HCT116 (cell line): ENCODE results near the gene KCNJ1. TPM values are rescaled to one million over a fixed set of nuclear protein-coding genes. Genes with fewer than 3 reads are reported as not detected.

Experiments used
- ATAC-seq: fragments of 200-7000 bp; cut with Tn5 transposase; 2 replicates; pipeline ENCODE4 v1.9.1; 2020; ENCODE audit warnings: mild to moderate bottlenecking, moderate library complexity
- BruUV-seq: library from RNA; stranded (reverse); fragments of 400-500 nt; replicated peaks from 2 replicates; lab custom pipeline; 2021; lab: Mats Ljungman, UMichigan
- CTCF ChIA-PET: fragments of 300-600 bp; sonication (Branson Sonifier 250); formaldehyde crosslinking; loops from one replicate; lab custom pipeline; 2021; ENCODE audit warnings: antibody characterized with exemption; lab: Charles Lee
- POLR2A ChIA-PET: fragments of 300-600, 350-600 bp; sonication (Branson Sonifier 250); formaldehyde crosslinking; loops from one replicate; lab custom pipeline; 2021; ENCODE audit warnings: antibody characterized with exemption; lab: Charles Lee
- RAD21 ChIA-PET, 2 experiments: fragments of 300-600 bp; sonication (Branson Sonifier 250); formaldehyde crosslinking; loops; one replicate each; lab custom pipeline; 2023; ENCODE audit warnings: low total read pairs in 2 of 2; ENCODE audit not compliant: uncharacterized antibody in 2 of 2, unreplicated experiment in 2 of 2, low non-redundant PET in 1 of 2; lab: Charles Lee
- DNase-seq: peaks from one replicate; pipeline ENCODE4 v3.0.0-alpha.2; 2010; ENCODE audit warnings: low read depth, low spot score
- H2AFZ ChIP-seq: fragments of 200-600 bp; shearing (Covaris generic), sonication (generic); 2 replicates; pipeline ENCODE4 v1.6.1; 2017; ENCODE audit warnings: low read depth, mixed run types, mixed read lengths, antibody characterized with exemption, low read length; ENCODE audit not compliant: poor library complexity, severe bottlenecking
- H3K27ac ChIP-seq: 2 replicates; pipeline ENCODE4 v1.5.1; 2012; ENCODE audit warnings: low read depth, low read length
- H3K27me3 ChIP-seq: fragments of 200-600 bp; sonication (generic); 2 replicates; pipeline ENCODE4 v1.6.1; 2016; ENCODE audit warnings: mixed run types, low read length, mixed read lengths; ENCODE audit not compliant: insufficient read depth
- H3K36me3 ChIP-seq, 2 experiments: fragments of 200-500 bp in 1 of 2; fragments of 200-600 bp in 1 of 2; sonication (Bioruptor generic) in 1 of 2; sonication (generic) in 1 of 2; 2 replicates each; pipeline versions ENCODE4 v1.5.1 to v1.6.1; 2014 to 2016; ENCODE audit warnings: low read length in 2 of 2, inconsistent platforms in 1 of 2, mixed read lengths in 1 of 2, mixed run types in 1 of 2; ENCODE audit not compliant: insufficient read depth in 2 of 2, control insufficient read depth in 1 of 2
- H3K4me1 ChIP-seq, 2 experiments: fragments of 200-600 bp in 1 of 2; sonication (generic) in 1 of 2; 2 replicates each; pipeline versions ENCODE4 v1.5.1 to v1.6.1; 2012 to 2017; ENCODE audit warnings: low read length in 2 of 2, inconsistent platforms in 1 of 2, mild to moderate bottlenecking in 1 of 2, mixed read lengths in 1 of 2, mixed run types in 1 of 2, moderate library complexity in 1 of 2; ENCODE audit not compliant: insufficient read depth in 2 of 2, control insufficient read depth in 1 of 2
- H3K4me2 ChIP-seq: fragments of 200-600 bp; sonication (generic); 2 replicates; pipeline ENCODE4 v1.6.1; 2017; ENCODE audit warnings: mixed run types, low read length, mixed read lengths
- H3K4me3 ChIP-seq, 2 experiments: fragments of 200-600 bp in 1 of 2; sonication (generic) in 1 of 2; replicated peaks in 1 of 2; 2 replicates each; pipeline ENCODE4 v1.5.1; 2011 to 2016; ENCODE audit warnings: low read length in 2 of 2, control low read depth in 1 of 2, low read depth in 1 of 2, mild to moderate bottlenecking in 1 of 2, mixed read lengths in 1 of 2, mixed run types in 1 of 2
- H3K79me2 ChIP-seq: fragments of 200-600 bp; sonication (generic); 2 replicates; pipeline ENCODE4 v1.6.1; 2017; ENCODE audit warnings: mild to moderate bottlenecking, mixed run types, low read length, moderate library complexity, mixed read lengths; ENCODE audit not compliant: insufficient read depth
- H3K9ac ChIP-seq: fragments of 200-600 bp; sonication (generic); 2 replicates; pipeline ENCODE4 v1.6.1; 2016; ENCODE audit warnings: low read length, mixed read lengths
- H3K9me2 ChIP-seq: fragments of 200-600 bp; sonication (generic), shearing (Covaris generic); 2 replicates; pipeline ENCODE4 v1.6.1; 2017; ENCODE audit warnings: mixed run types, mild to moderate bottlenecking, moderate library complexity; ENCODE audit not compliant: insufficient read depth
- H3K9me3 ChIP-seq, 2 experiments: fragments of 200-500 bp in 1 of 2; fragments of 200-600 bp in 1 of 2; sonication (Bioruptor generic) in 1 of 2; sonication (generic) in 1 of 2; 2 replicates each; pipeline ENCODE4 v1.6.1; 2014 to 2017; ENCODE audit warnings: low read length in 2 of 2, mixed read lengths in 2 of 2, inconsistent platforms in 1 of 2, low read depth in 1 of 2, mild to moderate bottlenecking in 1 of 2, mixed run types in 1 of 2, moderate library complexity in 1 of 2; ENCODE audit not compliant: control insufficient read depth in 1 of 2, insufficient read depth in 1 of 2
- H4K20me1 ChIP-seq: fragments of 200-600 bp; sonication (generic), shearing (Covaris generic); 2 replicates; pipeline ENCODE4 v1.6.1; 2017; ENCODE audit warnings: mixed run types, mild to moderate bottlenecking, moderate library complexity; ENCODE audit not compliant: insufficient read depth
- CBX3 ChIP-seq: IDR thresholded peaks from 2 replicates; pipeline ENCODE4 v1.6.1; 2012; ENCODE audit warnings: low read depth
- CEBPB ChIP-seq: IDR thresholded peaks from 2 replicates; pipeline ENCODE4 v1.6.1; 2012; ENCODE audit warnings: low read depth
- EGR1 ChIP-seq: IDR thresholded peaks from 2 replicates; pipeline ENCODE4 v1.6.1; 2012; ENCODE audit warnings: low read depth
- ELF1 ChIP-seq: IDR thresholded peaks from 2 replicates; pipeline ENCODE4 v1.6.1; 2012; ENCODE audit warnings: low read depth, borderline replicate concordance
- EZH2 ChIP-seq: fragments of 200-600 bp; sonication (generic); IDR thresholded peaks from 2 replicates; pipeline ENCODE4 v1.6.1; 2017; ENCODE audit warnings: antibody characterized with exemption, mixed run types
- EZH2phosphoT487 ChIP-seq: fragments of 200-600 bp; IDR thresholded peaks from 2 replicates; pipeline ENCODE4 v1.6.1; 2018; ENCODE audit warnings: antibody characterized with exemption, borderline replicate concordance
- FOSL1 ChIP-seq: IDR thresholded peaks from 2 replicates; pipeline ENCODE4 v1.6.1; 2012; ENCODE audit warnings: low read depth
- JUND ChIP-seq: IDR thresholded peaks from 2 replicates; pipeline ENCODE4 v1.6.1; 2012
- MAX ChIP-seq: IDR thresholded peaks from 2 replicates; pipeline ENCODE4 v1.6.1; 2012
- POLR2A ChIP-seq: IDR thresholded peaks from 2 replicates; pipeline ENCODE4 v1.7.0; 2011; ENCODE audit warnings: borderline replicate concordance; ENCODE audit not compliant: insufficient read depth, insufficient read length; ENCODE audit errors: extremely low read depth
- POLR2AphosphoS5 ChIP-seq: IDR thresholded peaks from 2 replicates; pipeline ENCODE4 v1.6.1; 2011; ENCODE audit warnings: mild to moderate bottlenecking, low read depth, low read length, moderate library complexity
- SIN3A ChIP-seq: IDR thresholded peaks from 2 replicates; pipeline ENCODE4 v1.6.1; 2012; ENCODE audit warnings: low read depth
- SP1 ChIP-seq: IDR thresholded peaks from 2 replicates; pipeline ENCODE4 v1.6.1; 2012; ENCODE audit warnings: low read depth
- SRF ChIP-seq: IDR thresholded peaks from 2 replicates; pipeline ENCODE4 v1.6.1; 2012; ENCODE audit warnings: low read depth
- TCF7L2 ChIP-seq: IDR thresholded peaks from 2 replicates; pipeline ENCODE4 v1.7.0; 2011; ENCODE audit warnings: borderline replicate concordance, inconsistent platforms; ENCODE audit not compliant: insufficient read depth, insufficient read length; ENCODE audit errors: extremely low read depth
- ZBTB33 ChIP-seq: IDR thresholded peaks from 2 replicates; pipeline ENCODE4 v1.6.1; 2011; ENCODE audit warnings: mild to moderate bottlenecking, low read length, moderate library complexity; ENCODE audit not compliant: insufficient replicate concordance; ENCODE audit errors: extremely low read depth
- ZFX ChIP-seq: fragments of 450-650 bp; IDR thresholded peaks from 2 replicates; pipeline ENCODE4 v1.6.1; 2017
- ZNF274 ChIP-seq: fragments of 200-500 bp; sonication (Bioruptor generic); IDR thresholded peaks from 2 replicates; pipeline ENCODE4 v1.6.1; 2014; ENCODE audit warnings: mild to moderate bottlenecking, low read depth, low read length, inconsistent platforms
- intact Hi-C: fragments of 100-400 bp; cut with micrococcal nuclease; formaldehyde crosslinking; loops from 2 replicates; pipeline ENCODE4 v1.10.0; 2022
- total RNA-seq: library from RNA; stranded (reverse); gene quantifications from one replicate; pipeline ENCODE4 v1.2.1, GENCODE V29; 2021; ENCODE audit not compliant: unreplicated experiment
- TF ChIP-seq, protein P1 (sequence below), 3 experiments: fragments of 200-600 bp in 1 of 3; sonication (generic) in 1 of 3; IDR thresholded peaks in 2 of 3; conservative IDR thresholded peaks in 1 of 3; 2 replicates each; pipeline ENCODE4 v1.5.1; 2012 to 2017; ENCODE audit warnings: low read depth in 2 of 3, low read length in 2 of 3, antibody characterized with exemption in 1 of 3, borderline replicate concordance in 1 of 3, control low read depth in 1 of 3, mild to moderate bottlenecking in 1 of 3, mixed read lengths in 1 of 3, mixed run types in 1 of 3, moderate library complexity in 1 of 3; ENCODE audit not compliant: insufficient read depth in 1 of 3
- TF ChIP-seq, protein P2 (sequence below): IDR thresholded peaks from 2 replicates; pipeline ENCODE4 v1.6.1; 2012; ENCODE audit warnings: low read depth
- TF ChIP-seq, protein P3 (sequence below): IDR thresholded peaks from 2 replicates; pipeline ENCODE4 v1.6.1; 2012

The KCNJ1 gene
- total RNA-seq, 1 experiment from 2014 or later, result 0.15 TPM

- DNase-seq, result peak; percentile 49
- CTCF ChIA-PET, result interaction anchor here (1.2 kb wide), 2 partner anchors 18 to 22 kb away, joined by 4 read pairs; no protein-coding TSS in a partner anchor
- H4K20me1 ChIP-seq, result no peaks in the 10 kb centered on the region
- TF ChIP-seq POLR2AphosphoS5, result no peak
- no peak for TF ChIP-seq ZNF274
- TF ChIP-seq TCF7L2, result no peak
- TF ChIP-seq POLR2A, result no peak
- no peak for TF ChIP-seq EGR1
- TF ChIP-seq, protein P1, sequence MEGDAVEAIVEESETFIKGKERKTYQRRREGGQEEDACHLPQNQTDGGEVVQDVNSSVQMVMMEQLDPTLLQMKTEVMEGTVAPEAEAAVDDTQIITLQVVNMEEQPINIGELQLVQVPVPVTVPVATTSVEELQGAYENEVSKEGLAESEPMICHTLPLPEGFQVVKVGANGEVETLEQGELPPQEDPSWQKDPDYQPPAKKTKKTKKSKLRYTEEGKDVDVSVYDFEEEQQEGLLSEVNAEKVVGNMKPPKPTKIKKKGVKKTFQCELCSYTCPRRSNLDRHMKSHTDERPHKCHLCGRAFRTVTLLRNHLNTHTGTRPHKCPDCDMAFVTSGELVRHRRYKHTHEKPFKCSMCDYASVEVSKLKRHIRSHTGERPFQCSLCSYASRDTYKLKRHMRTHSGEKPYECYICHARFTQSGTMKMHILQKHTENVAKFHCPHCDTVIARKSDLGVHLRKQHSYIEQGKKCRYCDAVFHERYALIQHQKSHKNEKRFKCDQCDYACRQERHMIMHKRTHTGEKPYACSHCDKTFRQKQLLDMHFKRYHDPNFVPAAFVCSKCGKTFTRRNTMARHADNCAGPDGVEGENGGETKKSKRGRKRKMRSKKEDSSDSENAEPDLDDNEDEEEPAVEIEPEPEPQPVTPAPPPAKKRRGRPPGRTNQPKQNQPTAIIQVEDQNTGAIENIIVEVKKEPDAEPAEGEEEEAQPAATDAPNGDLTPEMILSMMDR (IDR thresholded peaks at IDR 0.05 in 2 of 3, conservative IDR thresholded peaks at IDR 0.05 in 1 of 3; ENCODE audit: borderline replicate concordance in 1 of 3, insufficient read depth in 1 of 3, low read depth in 2 of 3, low read length in 2 of 3), result peak; percentile 67 to 98 (median 97)
- TF ChIP-seq ZFX, result no peak
- TF ChIP-seq, protein P2, sequence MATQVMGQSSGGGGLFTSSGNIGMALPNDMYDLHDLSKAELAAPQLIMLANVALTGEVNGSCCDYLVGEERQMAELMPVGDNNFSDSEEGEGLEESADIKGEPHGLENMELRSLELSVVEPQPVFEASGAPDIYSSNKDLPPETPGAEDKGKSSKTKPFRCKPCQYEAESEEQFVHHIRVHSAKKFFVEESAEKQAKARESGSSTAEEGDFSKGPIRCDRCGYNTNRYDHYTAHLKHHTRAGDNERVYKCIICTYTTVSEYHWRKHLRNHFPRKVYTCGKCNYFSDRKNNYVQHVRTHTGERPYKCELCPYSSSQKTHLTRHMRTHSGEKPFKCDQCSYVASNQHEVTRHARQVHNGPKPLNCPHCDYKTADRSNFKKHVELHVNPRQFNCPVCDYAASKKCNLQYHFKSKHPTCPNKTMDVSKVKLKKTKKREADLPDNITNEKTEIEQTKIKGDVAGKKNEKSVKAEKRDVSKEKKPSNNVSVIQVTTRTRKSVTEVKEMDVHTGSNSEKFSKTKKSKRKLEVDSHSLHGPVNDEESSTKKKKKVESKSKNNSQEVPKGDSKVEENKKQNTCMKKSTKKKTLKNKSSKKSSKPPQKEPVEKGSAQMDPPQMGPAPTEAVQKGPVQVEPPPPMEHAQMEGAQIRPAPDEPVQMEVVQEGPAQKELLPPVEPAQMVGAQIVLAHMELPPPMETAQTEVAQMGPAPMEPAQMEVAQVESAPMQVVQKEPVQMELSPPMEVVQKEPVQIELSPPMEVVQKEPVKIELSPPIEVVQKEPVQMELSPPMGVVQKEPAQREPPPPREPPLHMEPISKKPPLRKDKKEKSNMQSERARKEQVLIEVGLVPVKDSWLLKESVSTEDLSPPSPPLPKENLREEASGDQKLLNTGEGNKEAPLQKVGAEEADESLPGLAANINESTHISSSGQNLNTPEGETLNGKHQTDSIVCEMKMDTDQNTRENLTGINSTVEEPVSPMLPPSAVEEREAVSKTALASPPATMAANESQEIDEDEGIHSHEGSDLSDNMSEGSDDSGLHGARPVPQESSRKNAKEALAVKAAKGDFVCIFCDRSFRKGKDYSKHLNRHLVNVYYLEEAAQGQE, result no peak
- TF ChIP-seq ZBTB33, result no peak
- no peak for TF ChIP-seq CEBPB
- TF ChIP-seq CBX3, result peak; percentile 76
- TF ChIP-seq SIN3A, result no peak
- TF ChIP-seq, protein P3, sequence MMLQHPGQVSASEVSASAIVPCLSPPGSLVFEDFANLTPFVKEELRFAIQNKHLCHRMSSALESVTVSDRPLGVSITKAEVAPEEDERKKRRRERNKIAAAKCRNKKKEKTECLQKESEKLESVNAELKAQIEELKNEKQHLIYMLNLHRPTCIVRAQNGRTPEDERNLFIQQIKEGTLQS, result no peak
- TF ChIP-seq EZH2phosphoT487, result no peak
- no peak for TF ChIP-seq ELF1
- TF ChIP-seq MAX, result peak; percentile 54
- no peak for TF ChIP-seq SRF
- TF ChIP-seq JUND, result no peak
- no peak for TF ChIP-seq SP1
- no peak for TF ChIP-seq FOSL1
- no peak for TF ChIP-seq EZH2
These were observed 18.2 kb downstream of the KCNJ1 start for GRCh38 chr11:128848815-128849455.

More at GRCh38 chr11:128848815-128849455, 18.2 kb downstream of the KCNJ1 start:
- Histone ChIP-seq H3K9ac (no peak overlapping the region), H3K9me3 (no peaks in the 10 kb centered on the region), H3K4me2 (no peak overlapping the region), H3K4me1 (no peaks in the 10 kb centered on the region), H3K79me2 (no peaks in the 10 kb centered on the region), H3K4me3 (no peak overlapping the region), H2AFZ (peak overlapping the region; percentile 80), H3K27me3 (peaks cover 17% of the 10 kb centered on the region), H3K9me2 (no peaks in the 10 kb centered on the region), H3K36me3 (no peaks in the 10 kb centered on the region), H3K27ac (no peak overlapping the region)
- RAD21 ChIA-PET, result no interaction called here
- POLR2A ChIA-PET, result no interaction called here
- peak; percentile 100 for ATAC-seq
- intact Hi-C loops, result loop anchor here (5.0 kb wide), 2 partner anchors 677 to 817 kb away; no protein-coding TSS in a partner anchor
- no TSS peak for BruUV-seq
